GM20000 (cell line): ENCODE data around the gene CELA2B.
"Not testable (repeated sequence)": the region's sequence is repeated elsewhere in the genome, so short reads cannot be mapped to it uniquely, and the experiment has no call there.

ENCODE experiments used
- DNase-seq: peaks from one replicate; pipeline ENCODE4 v3.0.0; 2012; ENCODE audit warnings: low spot score
- CTCF ChIP-seq: IDR thresholded peaks from 2 replicates; pipeline ENCODE4 v1.5.1; 2012; ENCODE audit warnings: mild to moderate bottlenecking, control low read depth; ENCODE audit errors: extremely low read depth, missing control alignments

CELA2B gene

GRCh38 chr1:15515022-15515663, 39.2 kb downstream of the CELA2B start:
- no peak for TF ChIP-seq CTCF
- DNase-seq = no peak

GRCh38 chr1:15519625-15520024, 43.7 kb downstream of the CELA2B start:
- no peak for DNase-seq
- no peak for TF ChIP-seq CTCF

- DNase-seq = not testable (repeated sequence)
Observed at GRCh38 chr1:15521206-15521906, 45.5 kb downstream of the CELA2B start.

- TF ChIP-seq CTCF = no peak
- no peak for DNase-seq
Observed at GRCh38 chr1:15522551-15522950, 46.6 kb downstream of the CELA2B start.

GRCh38 chr1:15523104-15524020, 47.5 kb downstream of the CELA2B start:
- TF ChIP-seq CTCF = no peak
- DNase-seq = no peak

- TF ChIP-seq CTCF = no peak
- no peak for DNase-seq
Observed at GRCh38 chr1:15524021-15524282, 48.0 kb downstream of the CELA2B start, which contains the start of gene CASP9. Gene CASP9, minus strand, starts transcription at chr1:15524215. Its CDS starts 15 bp downstream, at chr1:15524200.

- no peak for TF ChIP-seq CTCF
- peak; percentile 97 for DNase-seq
Observed at GRCh38 chr1:15524283-15525049, 48.6 kb downstream of the CELA2B start.
